HT-29 (cell line): Measurements from ENCODE around the gene PRTN3. TPM values are rescaled to one million over a fixed set of nuclear protein-coding genes. Genes with fewer than 3 reads are reported as not detected.
"Not testable (repeated sequence)": the region's sequence is repeated elsewhere in the genome, so short reads cannot be mapped to it uniquely, and the experiment has no call there.

Experiments
- DNase-seq: peaks from one replicate; pipeline ENCODE4 v3.0.0-alpha.2; 2015; ENCODE audit warnings: low spot score
- total RNA-seq: library from RNA; depleted of rRNA; stranded (reverse); fragments of >200 nt; shearing (Covaris generic); gene quantifications from 2 replicates; pipeline ENCODE4 v1.2.3, GENCODE V29; 2014

The PRTN3 gene
- total RNA-seq, 1 experiment from 2014 or later, result not detected

DNA sequence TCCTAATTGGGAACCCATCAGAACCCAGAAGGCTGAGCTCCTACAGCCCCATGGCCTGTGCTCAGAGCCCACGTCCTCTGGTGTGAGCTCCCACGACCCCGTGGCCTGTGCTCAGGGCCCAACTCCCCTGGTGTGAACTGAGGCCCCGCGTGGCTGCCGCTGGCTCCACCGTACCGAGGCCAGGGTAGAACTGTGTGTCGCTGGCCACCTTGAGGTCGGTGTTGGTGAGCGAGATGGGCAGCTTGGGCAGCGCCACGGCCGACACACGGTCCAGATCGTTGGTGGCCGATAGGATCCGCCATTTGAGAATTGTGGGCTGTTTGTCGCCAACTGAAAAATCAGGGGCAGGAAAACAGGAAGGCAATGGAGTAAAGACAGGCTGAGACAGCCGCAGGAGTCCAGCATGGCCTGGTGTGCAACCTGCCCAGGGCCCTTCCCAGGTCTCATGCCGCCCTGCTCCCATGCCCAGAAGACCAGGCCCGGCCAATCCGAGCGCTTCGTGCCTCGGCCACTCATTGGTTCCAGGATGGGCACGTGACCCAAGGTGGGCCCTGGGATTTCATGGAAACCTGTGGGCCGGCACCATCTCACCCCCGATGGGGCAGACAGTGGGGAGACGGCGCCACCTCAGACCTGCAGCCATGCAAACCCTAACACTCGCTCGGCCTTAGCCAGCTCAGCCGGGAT, 40.7 kb downstream of the PRTN3 start:
- DNase-seq, result no peak

GRCh38 chr19:882871-883497, 42.2 kb downstream of the PRTN3 start:
- no peak for DNase-seq

DNA sequence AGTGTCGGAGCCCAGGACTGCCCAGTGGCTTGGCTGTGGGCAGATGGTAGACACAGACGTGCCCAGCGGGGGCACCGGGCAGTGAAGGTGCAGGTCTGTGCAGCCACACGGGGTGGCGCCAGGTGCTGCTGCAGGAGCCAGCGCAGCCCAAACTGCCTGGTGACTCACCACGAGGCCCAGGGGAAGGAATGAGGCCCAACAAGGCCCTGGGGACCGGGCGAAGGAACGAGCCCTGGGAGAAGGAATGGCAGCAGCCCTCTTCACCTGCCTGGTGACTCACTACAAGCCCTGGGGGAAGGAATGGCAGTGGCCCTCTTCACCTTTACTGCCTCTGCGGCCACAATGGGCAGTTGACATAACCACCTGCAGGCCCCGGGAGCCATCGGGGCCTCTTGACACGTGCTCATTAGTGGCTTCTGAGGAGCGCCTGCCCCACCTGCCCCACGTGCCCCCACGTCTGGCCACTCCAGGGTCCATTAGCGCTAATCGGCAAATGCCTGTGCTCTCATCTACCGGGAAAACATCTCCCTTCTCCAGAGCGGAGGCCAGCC, 42.9 kb downstream of the PRTN3 start:
- DNase-seq, result peak; percentile 85

DNA sequence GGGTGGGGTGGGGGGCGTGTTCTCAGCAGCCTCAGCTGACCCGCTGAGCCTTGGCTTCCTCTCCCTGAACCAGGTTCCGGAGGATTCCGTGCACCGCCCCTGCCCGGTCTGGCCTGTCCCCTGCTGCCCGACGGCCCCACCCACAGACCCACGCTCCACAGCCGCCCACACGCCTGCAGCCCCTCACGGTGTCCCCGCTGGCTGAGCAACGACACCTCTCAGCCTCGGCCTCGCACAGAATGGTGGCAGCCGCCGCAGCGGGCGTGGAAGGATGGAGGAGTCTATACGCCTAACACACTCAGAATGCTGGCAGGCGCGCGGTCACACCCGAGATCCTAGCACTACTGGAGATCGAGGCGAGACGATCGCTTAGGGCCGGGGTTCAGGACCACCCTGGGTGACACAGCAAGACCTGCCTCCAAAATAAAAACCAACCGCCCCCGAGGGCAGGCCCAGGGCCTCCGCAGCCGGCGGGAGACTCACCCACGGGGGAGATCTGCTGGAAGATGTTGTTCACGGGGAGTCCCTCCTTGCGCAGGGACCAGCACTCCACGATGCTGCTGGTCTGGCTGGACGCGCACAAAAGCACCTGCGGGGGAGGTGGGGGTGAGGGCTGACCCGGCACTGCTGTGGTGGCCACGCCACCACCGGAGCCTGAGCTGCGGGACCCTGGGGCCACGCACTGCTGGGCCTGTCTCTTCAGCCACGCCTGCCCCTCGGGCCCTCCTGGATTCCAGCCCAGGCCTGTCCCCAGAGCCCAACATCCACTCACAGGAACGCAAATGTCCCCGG, 43.8 kb downstream of the PRTN3 start:
- no peak for DNase-seq

DNA sequence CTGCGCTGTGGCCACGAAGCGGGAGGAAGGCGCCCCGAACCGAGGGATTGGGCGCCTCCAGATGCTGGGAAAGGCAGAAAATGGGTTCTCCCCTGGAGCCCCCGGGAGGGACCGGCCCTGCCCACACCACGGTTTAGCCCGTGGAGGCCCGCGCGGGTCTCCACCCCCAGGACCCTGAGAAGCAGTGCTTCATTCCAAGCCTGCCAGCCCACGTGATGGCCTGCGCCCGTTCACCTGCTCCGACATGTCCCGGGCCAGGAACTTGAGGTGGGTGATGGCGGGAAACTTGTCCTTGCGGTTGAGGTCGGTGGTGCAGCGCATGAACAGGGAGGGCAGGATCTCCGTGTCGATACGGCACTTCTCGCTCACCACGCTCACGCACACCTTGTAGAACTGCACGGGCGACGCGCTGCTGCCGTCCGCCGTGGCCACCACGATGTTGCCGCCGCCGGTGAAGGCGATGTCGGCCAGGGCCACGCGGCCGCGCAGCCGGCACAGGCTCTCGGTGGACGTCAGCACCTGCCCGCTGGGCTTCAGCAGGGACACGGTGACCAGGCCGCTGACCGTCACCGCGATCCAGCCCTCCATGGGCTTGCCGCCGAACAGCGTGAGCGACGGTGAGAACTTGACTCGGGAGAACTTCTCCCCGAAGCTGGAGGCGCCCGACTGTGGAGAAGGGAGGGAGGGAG, 44.9 kb downstream of the PRTN3 start:
- no peak for DNase-seq

- DNase-seq, result no peak
Measured at GRCh38 chr19:887072-887471, 46.3 kb downstream of the PRTN3 start.

GRCh38 chr19:887599-887998, 46.8 kb downstream of the PRTN3 start:
- DNase-seq, result no peak

GRCh38 chr19:888581-889385, 48.0 kb downstream of the PRTN3 start:
- DNase-seq, result no peak

GRCh38 chr19:889662-890295, 49.0 kb downstream of the PRTN3 start:
- DNase-seq, result no peak

DNA sequence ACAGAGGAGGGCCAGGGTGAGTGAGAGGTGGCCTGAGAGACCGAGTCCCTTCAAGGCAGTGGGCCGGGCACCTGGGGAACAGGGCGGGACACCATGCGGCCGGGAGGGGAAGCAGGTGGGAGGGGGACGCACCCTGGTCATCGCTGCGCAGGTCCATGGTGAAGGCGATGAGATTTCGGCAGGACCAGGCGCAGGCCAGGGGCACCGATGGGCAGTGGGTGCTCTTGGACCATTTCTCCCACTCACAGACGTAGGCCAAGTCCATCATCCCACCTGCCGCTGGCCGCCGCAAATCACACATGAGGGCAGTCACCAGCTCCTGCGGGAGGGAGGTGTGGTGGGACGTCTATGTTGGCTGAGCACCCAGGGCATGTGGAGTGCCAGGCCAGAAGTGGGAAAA, 50.0 kb downstream of the PRTN3 start:
- DNase-seq, result no peak

DNA sequence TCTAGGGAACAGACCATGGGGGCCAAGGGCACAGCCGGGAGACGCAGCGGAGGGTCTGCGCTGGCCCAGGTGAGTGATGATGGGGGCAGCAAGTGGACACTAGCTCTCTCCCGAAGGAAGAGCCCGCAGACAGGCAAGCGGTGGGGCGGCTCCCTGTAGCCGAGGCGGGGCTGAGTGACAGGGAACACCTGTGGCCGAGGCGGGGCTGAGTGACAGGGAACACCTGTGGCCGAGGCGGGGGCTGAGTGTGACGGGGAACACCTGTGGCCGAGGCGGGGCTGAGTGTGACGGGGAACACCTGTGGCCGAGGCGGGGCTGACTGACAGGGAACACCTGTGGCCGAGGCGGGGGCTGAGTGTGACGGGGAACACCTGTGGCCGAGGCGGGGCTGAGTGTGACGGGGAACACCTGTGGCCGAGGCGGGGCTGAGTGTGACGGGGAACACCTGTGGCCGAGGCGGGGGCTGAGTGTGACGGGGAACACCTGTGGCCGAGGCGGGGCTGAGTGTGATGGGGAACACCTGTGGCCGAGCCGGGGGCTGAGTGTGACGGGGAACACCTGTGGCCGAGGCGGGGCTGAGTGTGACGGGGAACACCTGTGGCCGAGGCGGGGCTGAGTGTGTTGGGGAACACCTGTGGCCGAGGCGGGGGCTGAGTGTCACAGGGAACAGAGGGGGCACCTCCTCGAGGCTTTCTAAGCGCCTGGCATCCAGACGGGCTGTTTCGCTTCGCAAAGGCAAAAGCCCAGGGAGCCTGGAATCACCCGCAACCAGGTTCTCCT, 50.8 kb downstream of the PRTN3 start:
- not testable (repeated sequence) for DNase-seq

DNA sequence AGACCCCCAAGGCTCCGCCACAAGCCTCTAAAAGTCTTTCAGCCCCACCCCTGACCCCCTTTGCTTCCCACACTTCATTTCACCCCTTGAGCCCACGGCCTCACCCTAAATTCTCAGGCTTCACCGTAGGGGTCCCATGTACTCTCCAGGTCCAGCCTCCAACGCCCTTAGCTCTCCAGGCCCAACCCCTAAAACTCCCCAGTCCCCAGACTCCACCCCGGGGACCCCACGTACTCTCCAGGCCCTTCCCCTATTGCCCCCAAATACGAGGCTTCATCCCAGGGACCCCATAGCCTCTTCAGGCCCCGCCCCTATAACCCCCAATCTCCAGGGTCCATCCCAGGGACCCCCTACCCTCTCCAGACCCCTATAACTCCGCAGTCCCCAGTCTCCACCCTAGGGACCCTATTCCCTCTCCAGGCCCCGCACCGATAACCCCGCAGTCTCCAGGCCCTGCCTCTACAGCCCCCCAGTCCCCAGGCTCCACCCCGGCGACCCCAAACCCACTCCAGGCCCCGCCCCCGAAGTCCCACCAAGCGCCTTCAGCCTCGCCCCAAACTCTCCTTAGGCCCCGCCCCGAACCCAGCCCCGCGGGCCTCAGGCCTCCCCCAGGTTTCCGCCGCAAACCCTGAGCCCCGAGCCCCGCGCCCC, 51.6 kb downstream of the PRTN3 start:
- DNase-seq, result no peak

- DNase-seq, result peak; percentile 90
Measured at GRCh38 chr19:892894-893689, 52.3 kb downstream of the PRTN3 start, which contains the start of the genes MED16 and RNU6-9. TSS of gene MED16 (minus strand) at chr19:893187. CDS start at chr19:891131, 2,056 bp downstream. TSS of gene RNU6-9 (plus strand) at chr19:893484.

GRCh38 chr19:896434-896833, 55.6 kb downstream of the PRTN3 start:
- no peak for DNase-seq

DNA sequence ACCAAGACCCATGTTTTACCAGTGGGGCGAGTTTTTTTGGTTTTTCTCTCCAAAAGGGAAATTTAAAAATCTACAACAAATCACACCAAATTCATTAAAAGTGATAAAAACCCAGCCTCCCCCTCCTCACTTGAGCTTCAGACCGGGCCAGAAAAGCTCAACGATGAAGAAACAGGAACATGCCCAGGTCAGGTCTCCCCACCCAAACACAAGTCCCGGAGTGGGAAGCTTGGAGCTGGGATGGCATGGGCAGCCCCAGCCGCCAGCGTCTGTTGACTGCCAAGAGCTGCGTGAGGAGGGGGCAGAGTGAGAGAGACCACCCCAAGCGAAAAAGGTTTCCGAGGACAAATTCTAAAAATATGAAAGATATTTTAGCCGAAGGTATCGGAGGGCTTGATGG, 56.2 kb downstream of the PRTN3 start:
- DNase-seq, result no peak

DNA sequence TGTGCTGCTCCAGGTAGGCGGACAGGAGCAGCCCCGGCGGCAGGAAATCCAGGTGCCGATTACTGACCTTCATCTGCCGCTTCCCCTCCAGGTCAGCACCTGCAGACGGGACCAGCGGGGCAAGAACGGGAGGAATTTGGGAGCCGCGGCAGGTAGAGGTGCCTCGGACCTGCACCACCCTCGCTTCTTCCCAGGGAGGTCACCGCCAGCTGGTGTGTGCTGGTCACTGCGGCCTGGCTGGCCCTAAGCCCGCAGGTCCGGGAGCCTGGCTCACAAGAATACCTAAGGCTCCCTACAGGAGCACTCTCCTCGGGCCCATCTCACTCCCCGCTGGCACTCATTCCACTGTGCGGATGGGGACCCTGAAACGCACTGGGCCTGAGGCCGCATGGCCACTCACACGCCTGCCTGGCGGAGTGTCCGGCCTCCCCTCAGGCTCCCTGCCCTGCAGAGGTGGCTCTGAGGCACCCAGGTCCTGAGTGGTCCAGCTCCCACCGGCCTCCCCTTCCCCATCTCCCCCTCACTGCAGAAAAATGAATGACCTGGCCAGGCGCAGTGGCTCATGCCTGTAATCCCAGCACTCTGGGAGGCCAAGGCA, 56.7 kb downstream of the PRTN3 start:
- DNase-seq, result no peak
